GM12878 (cell line): ENCODE results near the gene KIF1C.

Source experiments
- CHD4 ChIP-seq: fragments of 200-600 bp; sonication (generic); IDR thresholded peaks from 2 replicates; pipeline ENCODE4 v1.6.1; 2016; ENCODE audit warnings: mild to moderate bottlenecking
- CREM ChIP-seq: IDR thresholded peaks from 2 replicates; pipeline ENCODE4 v1.6.1; 2014; ENCODE audit warnings: antibody characterized with exemption, low read depth
- CTCF ChIP-seq, 3 experiments: IDR thresholded peaks in 2 of 3; conservative IDR thresholded peaks in 1 of 3; 2 replicates each; pipeline ENCODE4 v1.5.1; 2011; ENCODE audit warnings: low read depth in 3 of 3, low read length in 3 of 3, mild to moderate bottlenecking in 3 of 3, control low read depth in 2 of 3, moderate library complexity in 2 of 3, inconsistent platforms in 1 of 3, mixed read lengths in 1 of 3; ENCODE audit not compliant: control insufficient read depth in 2 of 3, insufficient read depth in 1 of 3; ENCODE audit errors: extremely low read depth in 1 of 3
- GABPA ChIP-seq: IDR thresholded peaks from 2 replicates; pipeline ENCODE4 v1.6.1; 2014; ENCODE audit warnings: antibody characterized with exemption, low read depth, mild to moderate bottlenecking, inconsistent platforms
- GATAD2B ChIP-seq: fragments of 450-650 bp; conservative IDR thresholded peaks from 2 replicates; pipeline ENCODE4 v1.6.1; 2017; ENCODE audit warnings: low read depth, mild to moderate bottlenecking, moderate library complexity
- PAX8 ChIP-seq: fragments of 450-650 bp; IDR thresholded peaks from 2 replicates; pipeline ENCODE4 v1.6.1; 2017; ENCODE audit warnings: mild to moderate bottlenecking, moderate library complexity
- POLR2A ChIP-seq: IDR thresholded peaks from 2 replicates; pipeline ENCODE4 v1.6.1; 2011; ENCODE audit warnings: low read depth, mild to moderate bottlenecking, low read length
- REST ChIP-seq: IDR thresholded peaks from 2 replicates; pipeline ENCODE4 v1.6.1; 2012; ENCODE audit warnings: mild to moderate bottlenecking, low read depth, low read length
- TAF1 ChIP-seq: IDR thresholded peaks from 2 replicates; pipeline ENCODE4 v1.6.1; 2011; ENCODE audit warnings: mild to moderate bottlenecking, low read depth, low read length, borderline replicate concordance

GRCh38 chr17:5003214-5003867, 5.6 kb downstream of the KIF1C start:
- TF ChIP-seq CHD4 (no peak), GATAD2B (no peak), CTCF (IDR thresholded peaks at IDR 0.05 in 2 of 3, conservative IDR thresholded peaks at IDR 0.05 in 1 of 3; ENCODE audit: control insufficient read depth in 2 of 3, extremely low read depth in 1 of 3, insufficient read depth in 1 of 3, low read depth in 3 of 3, low read length in 3 of 3) (no peak), CREM (no peak), GABPA (no peak), PAX8 (no peak), TAF1 (no peak), POLR2A (no peak), REST (no peak)
